22Rv1 (cell line): ENCODE results near the gene RHO.

Experiments
- CTCF ChIP-seq: fragments of 450-650 bp; IDR thresholded peaks from 2 replicates; pipeline ENCODE4 v1.5.1; 2017; ENCODE audit warnings: mild to moderate bottlenecking
- ZFX ChIP-seq: fragments of 450-650 bp; IDR thresholded peaks from 2 replicates; pipeline ENCODE4 v1.6.1; 2017; ENCODE audit warnings: antibody characterized with exemption, borderline replicate concordance

- no peak for TF ChIP-seq CTCF
- no peak for TF ChIP-seq ZFX
These were observed 22.2 kb upstream of the RHO start for GRCh38 chr3:129506231-129506742.
